Measurements from ENCODE around the gene SIRPA.

- TF ChIP-seq CTCF (IDR thresholded peaks at IDR 0.05) (no peak), POLR2A (IDR thresholded peaks at IDR 0.05) (no peak)
Measured at GRCh38 chr20:1926237-1926636, 31.0 kb downstream of the SIRPA start.
